ENCODE measurements around the gene HNRNPA2B1.
"Not testable (repeated sequence)": the region's sequence is repeated elsewhere in the genome, so short reads cannot be mapped to it uniquely, and the experiment has no call there.

The HNRNPA2B1 gene

DNA sequence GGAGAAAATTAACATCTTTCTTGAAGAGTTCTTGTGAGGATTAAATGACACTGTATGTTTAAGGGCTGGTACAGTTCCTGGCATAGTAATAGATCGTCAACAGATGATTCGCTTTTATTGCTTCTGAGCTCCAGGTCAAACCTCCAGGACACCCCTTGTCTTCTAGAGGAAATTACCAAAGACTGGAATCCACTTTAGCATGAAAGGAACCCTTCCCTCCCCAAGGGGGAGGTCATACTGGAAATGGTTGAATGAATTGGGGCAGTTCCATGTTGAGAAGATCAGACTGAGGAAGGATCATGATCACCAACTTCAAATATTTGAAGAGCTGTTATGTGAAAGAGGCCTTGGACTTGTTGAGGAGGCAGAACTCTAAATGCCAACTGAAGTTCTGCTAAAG, 39.6 kb downstream of the HNRNPA2B1 start:
- DNase-seq: no peak

GRCh38 chr7:26159243-26159642, 41.3 kb downstream of the HNRNPA2B1 start:
- DNase-seq: no peak

DNA sequence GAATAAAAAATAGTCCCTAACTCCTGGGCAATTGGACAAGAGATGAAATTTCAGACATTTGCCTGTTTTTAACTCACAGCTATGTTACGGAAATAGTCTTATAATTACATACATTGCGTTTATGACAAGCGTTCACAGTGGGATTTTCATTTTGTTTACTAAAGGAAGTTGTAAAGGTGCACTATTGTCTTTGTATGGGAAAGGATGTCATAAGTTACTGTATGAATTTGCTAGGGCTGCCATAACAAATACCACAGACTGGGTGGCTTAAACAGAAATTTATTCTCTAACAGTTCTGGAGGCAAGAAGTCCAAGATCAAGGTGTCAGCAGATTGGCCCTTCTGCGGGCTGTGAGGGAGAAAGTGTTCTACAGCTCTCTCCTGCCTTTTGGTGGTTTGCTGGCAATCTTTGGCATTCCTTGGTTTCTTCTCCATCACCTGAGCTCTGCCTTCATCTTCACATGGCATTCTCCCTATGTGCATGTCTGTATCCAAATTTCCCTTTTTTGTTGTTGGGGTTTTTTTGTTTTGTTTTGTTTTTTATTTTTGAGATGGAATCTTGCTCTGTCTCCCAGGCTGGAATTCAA, 42.9 kb downstream of the HNRNPA2B1 start:
- no peak for DNase-seq

DNA sequence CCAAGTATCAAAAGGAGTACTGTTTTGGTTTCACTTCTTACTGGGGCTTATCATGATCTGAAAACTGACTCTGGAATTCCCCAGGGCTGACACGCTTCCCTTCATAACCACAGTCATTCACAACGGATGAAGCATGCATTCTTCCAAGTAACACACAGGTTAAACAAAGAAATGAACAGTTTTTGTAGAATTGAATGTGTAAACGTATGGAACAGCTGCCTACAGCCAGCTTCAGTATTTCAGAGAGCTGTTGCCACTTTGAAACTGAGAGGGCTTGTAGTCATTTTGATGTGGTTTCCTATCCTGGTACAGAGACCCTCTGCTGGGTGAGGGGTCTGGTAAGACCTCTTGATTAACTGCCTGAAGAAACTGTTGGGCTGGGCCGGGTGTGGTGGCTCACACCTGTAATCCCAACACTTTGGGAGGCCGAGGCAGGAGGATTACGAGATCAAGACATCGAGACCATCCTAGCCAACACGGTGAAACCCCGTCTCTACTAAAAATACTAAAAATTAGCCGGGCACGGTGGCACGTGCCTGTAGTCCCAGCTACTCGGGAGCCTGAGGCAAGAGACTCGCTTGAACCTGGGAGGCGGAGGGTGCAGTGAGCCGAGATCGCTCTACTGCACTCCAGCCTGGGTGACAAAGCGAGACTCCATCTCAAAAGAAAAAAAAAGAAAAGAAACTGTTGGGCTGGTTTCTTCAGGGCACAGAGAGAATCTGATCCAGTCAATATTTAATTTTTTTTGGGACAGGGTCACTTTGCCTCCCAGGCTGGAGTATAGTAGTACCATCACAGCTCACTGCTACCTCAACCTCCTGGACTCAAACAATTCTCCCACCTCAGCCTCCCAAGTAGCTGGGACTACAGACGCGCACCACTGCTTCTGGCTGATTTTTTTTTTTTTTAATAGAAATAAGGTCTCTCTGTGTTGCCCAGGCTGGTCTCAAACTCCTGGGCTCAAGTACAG, 43.8 kb downstream of the HNRNPA2B1 start:
- no peak for DNase-seq

DNA sequence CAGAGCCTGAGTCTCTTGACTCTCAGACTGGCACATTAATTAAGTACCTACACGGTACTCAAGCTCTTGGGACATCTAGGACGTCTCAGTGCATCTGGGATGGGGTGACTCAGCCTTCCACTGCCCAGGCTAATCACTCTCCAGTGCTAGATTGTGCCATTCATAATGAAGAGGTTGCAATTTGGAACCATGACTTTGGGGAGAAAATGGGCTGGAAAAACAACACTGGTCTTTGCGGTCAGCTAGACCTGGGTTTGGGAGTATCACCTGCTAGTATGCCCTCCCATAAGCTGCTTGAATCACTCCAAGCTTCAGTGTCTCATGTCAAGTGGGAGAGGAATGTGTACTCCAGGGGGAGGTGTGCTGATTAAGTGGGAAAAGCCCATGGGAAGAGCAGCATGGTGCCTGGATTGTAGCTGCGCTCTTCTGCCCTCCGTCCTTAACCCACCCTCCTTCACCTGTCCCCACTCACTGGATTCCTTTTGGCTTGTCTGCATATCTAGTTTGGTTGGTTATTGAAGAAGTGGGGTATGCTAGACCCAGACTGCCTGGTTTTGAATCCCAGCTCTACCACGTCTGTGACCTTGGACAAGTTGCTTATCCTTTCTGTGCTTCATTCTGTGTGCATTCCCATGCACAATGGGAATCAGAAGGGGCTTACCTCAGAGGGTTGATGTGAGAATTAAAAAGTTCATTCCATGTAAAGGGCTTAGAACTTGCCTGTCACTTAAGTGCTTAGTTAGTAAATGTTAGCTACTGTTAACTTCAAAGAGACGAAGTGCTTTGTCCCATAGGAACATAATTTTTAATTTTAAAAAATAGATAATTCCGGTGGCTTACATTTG, 44.8 kb downstream of the HNRNPA2B1 start:
- DNase-seq: no peak

- no peak for DNase-seq
These were observed 46.4 kb downstream of the HNRNPA2B1 start for GRCh38 chr7:26153823-26154783.

DNA sequence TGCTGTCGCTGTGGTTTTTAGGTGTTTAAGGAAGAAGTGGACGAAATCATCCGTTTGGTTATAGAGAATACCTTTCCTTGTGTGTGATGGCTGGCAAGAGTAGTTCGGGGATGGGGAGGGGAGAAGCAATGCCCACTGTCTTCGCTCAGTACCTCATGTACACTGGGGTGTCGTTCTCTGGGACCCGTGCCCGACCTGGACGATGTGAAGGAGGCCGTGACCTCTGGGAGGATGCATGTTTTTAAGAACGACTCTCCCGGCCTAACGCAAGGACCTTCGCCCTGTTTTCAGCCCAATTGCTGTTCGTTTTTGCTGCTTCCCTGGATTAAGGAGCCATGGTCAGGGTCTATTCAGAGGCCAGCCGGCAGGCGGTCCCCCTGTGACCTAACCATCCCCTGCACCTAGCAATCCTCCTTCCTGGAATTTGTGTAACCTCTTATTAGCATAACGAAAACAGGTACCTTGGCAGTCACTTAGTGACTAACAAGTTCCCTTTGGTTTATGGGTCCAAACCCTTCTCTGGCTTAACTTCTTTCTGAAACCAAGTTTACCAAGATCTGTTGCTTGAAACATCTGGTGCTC, 47.2 kb downstream of the HNRNPA2B1 start:
- DNase-seq: no peak

GRCh38 chr7:26152782-26153240, 47.7 kb downstream of the HNRNPA2B1 start:
- not testable (repeated sequence) for DNase-seq

- peak; percentile 78 for DNase-seq
These were observed 48.4 kb downstream of the HNRNPA2B1 start, which contains the start of gene NFE2L3 for GRCh38 chr7:26151953-26152781. NFE2L3 (plus strand) TSS chr7:26152198; CDS start chr7:26152499, 301 bp downstream.

DNA sequence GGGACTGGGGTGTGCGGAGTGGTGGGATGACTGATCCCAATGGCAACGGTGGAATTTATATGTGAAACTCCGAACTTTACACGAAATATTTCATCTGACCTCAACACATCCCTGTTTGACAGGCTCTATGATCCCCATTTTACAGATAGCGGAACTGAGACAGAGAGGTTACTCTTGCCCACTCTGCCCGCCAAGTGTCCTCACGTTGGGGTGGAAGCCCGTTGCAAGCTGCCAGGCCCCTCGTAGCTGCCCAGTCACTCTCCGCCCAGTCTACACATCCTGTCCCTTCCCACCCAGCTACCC, 48.9 kb downstream of the HNRNPA2B1 start:
- DNase-seq: no peak

DNA sequence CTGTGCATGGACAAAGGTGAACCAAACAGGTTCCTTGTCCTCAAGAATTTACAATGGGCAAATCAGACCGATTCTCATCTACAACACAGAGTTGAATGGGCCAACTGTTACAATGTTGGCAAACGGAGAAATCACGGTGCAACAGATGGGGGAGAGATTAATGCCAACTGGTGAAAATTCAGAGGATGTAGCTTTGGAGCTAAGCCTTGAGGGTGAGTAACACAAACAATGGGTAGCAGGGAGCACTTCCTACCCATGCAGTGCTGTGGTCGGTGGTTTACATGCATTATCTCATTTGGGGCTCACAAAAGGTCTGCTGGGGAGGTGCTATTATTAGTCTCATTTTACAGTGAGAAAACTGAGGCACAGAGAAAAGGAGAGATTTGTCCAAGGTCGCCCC, 49.5 kb downstream of the HNRNPA2B1 start:
- DNase-seq: no peak

DNA sequence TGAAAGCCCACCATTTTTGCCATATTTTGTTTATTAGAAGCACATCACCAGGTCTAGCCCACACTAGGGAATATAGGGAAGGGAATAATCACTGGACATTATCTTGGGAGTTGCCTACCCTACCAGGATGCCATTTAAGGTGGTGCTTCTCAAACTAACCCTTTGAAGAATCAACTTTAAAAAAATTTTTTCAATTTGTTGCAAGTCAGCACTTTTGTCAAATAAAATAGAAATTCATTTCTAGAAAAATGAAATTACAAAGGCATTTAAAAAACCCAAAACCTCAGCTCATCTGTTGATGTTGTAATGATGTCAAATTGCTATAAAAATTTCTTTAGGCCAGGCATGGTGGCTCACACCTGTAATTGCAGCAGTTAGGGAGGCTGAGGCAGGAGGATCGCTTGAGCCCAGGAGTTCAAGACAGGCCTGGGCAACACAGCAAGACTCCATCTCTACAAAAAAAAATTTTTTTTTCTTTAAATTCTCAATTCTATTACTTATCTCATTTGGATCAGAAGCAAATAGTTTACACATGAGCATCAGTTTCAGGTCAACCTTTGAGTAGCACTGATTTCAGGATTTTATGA, 51.1 kb downstream of the HNRNPA2B1 start:
- DNase-seq: no peak

GRCh38 chr7:26148307-26148700, 52.2 kb downstream of the HNRNPA2B1 start:
- DNase-seq: not testable (repeated sequence)

- DNase-seq: not testable (repeated sequence)
These were observed 52.8 kb downstream of the HNRNPA2B1 start for GRCh38 chr7:26147646-26148306.

GRCh38 chr7:26147030-26147429, 53.5 kb downstream of the HNRNPA2B1 start:
- DNase-seq: no peak

DNA sequence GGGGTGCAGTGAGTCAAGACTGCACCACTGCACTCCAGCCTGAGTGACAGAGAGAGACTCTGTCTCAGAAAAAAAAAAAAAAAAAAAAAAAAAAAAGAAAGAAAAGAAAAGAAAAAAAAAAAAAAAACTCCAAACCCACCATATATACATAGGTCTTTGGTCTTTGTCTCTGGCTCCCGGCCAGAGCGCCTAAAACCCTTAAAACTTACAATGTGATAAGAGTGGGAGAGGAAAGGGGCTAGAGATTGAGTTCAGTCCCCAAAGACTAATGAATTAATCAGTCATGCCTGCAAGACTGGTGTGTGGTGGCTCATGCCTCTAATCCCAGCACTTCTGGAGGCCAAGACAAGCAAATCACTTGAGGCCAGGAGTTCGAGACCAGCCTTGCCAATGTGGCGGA, 55.3 kb downstream of the HNRNPA2B1 start:
- no peak for DNase-seq

GRCh38 chr7:26144184-26145080, 56.1 kb downstream of the HNRNPA2B1 start:
- DNase-seq: no peak

DNA sequence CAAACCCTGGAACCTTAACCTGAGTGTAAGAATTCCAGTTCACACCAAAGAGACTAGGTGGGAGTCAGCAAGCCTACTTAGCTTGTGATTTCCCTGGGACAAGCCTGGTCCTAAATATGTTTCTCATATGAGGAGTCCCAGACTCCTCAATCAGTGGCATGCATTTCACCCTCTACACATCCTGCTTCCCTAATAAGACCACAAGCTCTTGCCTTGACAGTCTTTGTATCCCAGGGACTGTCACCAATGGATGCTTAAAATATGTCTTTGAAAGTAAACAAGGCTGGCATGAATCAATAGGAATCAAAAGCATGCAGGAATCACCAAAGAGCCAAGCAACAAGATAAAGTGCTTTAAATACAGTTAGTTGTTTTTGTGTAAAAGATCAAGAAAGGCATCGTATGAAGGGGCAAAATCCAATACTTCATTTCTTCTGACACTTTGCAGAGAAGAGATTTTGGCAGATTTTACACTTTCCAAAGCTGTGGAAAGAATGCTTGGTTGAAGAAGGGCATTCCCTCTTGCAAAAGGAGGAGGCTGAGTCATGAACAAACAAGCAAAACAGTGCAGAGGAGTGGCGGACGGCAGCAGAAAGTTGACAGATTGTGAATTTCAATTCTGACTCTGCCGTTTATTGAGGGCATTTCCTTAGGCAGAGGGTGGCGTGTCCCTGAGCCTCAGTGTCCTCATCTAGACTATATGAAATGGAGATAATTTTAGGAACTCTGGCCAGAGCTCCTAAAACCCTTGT, 57.1 kb downstream of the HNRNPA2B1 start:
- DNase-seq: no peak
